GM19328 (cell line): ENCODE data around the gene OR1J1.

Source experiments
- ATAC-seq: cut with Tn5 transposase; IDR thresholded peaks from one replicate; pipeline ENCODE4 v1.9.1; 2021; ENCODE audit warnings: mild to moderate bottlenecking, moderate library complexity; ENCODE audit not compliant: unreplicated experiment

Gene OR1J1

DNA sequence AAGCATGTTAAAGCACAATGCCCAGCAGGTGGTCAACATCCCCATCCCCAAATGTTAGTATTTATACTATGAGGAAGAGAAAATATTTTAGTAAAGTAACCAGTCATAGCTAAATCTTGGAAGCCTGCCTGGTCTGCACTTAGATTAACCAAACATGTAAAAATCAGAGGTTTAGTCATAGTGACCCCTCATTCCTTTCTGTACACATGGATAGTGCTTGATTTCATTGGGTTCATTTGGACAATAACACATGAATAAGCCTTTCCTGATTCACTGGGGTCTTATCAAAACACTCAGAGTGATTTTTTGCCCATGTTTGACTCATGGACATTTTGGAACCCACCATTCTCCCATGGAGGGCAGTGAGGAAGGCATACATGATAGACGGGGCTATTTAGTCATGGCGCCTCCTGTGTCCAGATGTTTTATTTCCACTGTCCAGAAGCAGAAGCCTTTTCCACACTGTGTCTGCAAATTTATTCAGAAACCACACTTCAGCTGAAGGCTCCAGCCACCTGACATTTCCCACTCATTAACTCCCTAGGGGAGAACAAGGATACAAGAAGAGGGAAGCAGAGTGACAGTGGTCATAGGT, 32.5 kb downstream of the OR1J1 start:
- ATAC-seq: no peak

DNA sequence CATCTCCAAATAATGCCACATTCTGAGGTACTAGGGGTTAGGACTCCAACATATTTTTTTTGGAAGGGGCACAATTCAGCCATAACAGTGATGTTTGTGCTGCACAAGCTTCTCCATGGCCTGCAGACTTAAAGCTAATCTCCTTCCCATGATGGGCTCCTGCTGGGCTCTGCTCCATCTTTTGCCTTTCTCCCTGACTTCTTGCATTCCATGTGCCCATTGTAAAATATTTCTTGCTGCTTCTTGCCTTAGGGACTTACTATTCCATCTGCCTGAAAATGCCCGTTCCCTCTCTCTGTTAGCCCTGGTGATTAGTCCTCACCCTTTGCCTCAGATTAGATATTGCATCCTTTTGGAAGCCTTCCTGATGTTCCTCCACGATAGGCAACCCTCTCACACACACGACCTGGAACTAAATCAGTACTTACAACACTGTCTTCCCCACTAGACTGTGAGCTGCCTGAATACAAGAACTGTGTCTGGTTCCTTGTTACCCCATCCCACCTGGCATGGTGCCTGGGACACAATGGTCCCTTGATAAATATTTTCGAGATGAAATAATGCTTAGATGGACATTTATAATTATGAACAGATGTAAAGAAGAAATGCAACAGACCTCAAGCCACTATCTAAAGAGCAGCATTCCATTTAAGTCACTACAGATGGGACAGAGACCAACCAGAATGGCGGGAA, 33.5 kb downstream of the OR1J1 start:
- ATAC-seq: no peak

DNA sequence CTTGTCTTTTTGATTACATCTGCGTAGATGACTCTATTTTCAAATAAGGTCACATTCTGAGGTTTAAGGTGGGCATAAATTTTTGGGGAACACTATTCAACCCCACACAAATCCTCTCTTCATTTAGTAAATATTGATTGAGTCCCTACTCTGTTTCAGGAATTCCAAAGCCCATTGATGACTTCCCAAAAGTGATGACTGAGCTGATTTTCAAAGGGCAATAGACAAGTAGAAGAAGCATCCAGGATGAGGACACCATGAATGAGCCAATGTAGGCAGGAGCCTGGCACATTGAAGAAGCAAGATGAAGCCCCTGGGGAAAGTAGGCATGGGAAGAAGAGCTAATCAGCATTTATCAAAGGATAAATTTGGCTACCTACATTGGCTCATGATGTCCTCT, 35.2 kb downstream of the OR1J1 start:
- no peak for ATAC-seq
